22Rv1 (cell line): ENCODE data around the gene ENDOG.
A peak's percentile ranks its signal among the peaks of the same experiment; 100 is the strongest.
"Not testable (repeated sequence)": the region's sequence is repeated elsewhere in the genome, so short reads cannot be mapped to it uniquely, and the experiment has no call there.

Source experiments
- H3K27ac ChIP-seq: fragments of 450-650 bp; 2 replicates; pipeline ENCODE4 v1.5.1; 2017
- CTCF ChIP-seq: fragments of 450-650 bp; IDR thresholded peaks from 2 replicates; pipeline ENCODE4 v1.5.1; 2017; ENCODE audit warnings: mild to moderate bottlenecking
- ZFX ChIP-seq: fragments of 450-650 bp; IDR thresholded peaks from 2 replicates; pipeline ENCODE4 v1.6.1; 2017; ENCODE audit warnings: antibody characterized with exemption, borderline replicate concordance

The ENDOG gene

GRCh38 chr9:128774804-128775203 is 43.5 kb upstream of the ENDOG start:
- no peak overlapping the region for H3K27ac ChIP-seq
- TF ChIP-seq ZFX, result no peak
- no peak for TF ChIP-seq CTCF

- not testable (repeated sequence) for H3K27ac ChIP-seq
Measured at GRCh38 chr9:128780093-128780492, 38.2 kb upstream of the ENDOG start.

- no peak overlapping the region for H3K27ac ChIP-seq
- TF ChIP-seq CTCF (no peak), ZFX (no peak)
Measured at GRCh38 chr9:128781187-128782070, 36.9 kb upstream of the ENDOG start.

GRCh38 chr9:128782669-128783068 is 35.6 kb upstream of the ENDOG start:
- no peak overlapping the region for H3K27ac ChIP-seq
- TF ChIP-seq ZFX (no peak), CTCF (no peak)

- TF ChIP-seq CTCF (no peak), ZFX (no peak)
- no peak overlapping the region for H3K27ac ChIP-seq
Measured at GRCh38 chr9:128785427-128785826, 32.9 kb upstream of the ENDOG start.

- H3K27ac ChIP-seq, result peak within 1 kb of the TSS; percentile 63
- TF ChIP-seq ZFX (no peak), CTCF (no peak)
Measured at GRCh38 chr9:128786681-128787601, 31.4 kb upstream of the ENDOG start, which contains the start of gene TBC1D13. TBC1D13 (plus strand) TSS chr9:128787253; CDS start chr9:128787354, 101 bp downstream.

GRCh38 chr9:128787659-128788058 is 30.6 kb upstream of the ENDOG start:
- TF ChIP-seq CTCF (no peak), ZFX (no peak)
- peak overlapping the region; percentile 63 for H3K27ac ChIP-seq
